Lower lobe of right lung (tissue), 2 donors: ENCODE measurements around the gene ANGPTL1. TPM values are rescaled to one million over a fixed set of nuclear protein-coding genes. Genes with fewer than 3 reads are reported as not detected.

Experiments used
- ATAC-seq, 2 donors: fragments of 200-7000 bp; cut with Tn5 transposase; one replicate each; pipeline ENCODE4 v1.9.1; 2020 to 2022; ENCODE audit warnings: mild to moderate bottlenecking in 2 of 2, moderate library complexity in 2 of 2
- DNase-seq: peaks from one replicate; pipeline ENCODE4 v3.0.0-alpha.2; 2020
- H3K27ac ChIP-seq: fragments of 200-600 bp; one replicate; pipeline ENCODE4 v1.8.0; 2022
- H3K27me3 ChIP-seq: fragments of 200-600 bp; one replicate; pipeline ENCODE4 v1.8.0; 2022; ENCODE audit warnings: low read depth
- H3K36me3 ChIP-seq: fragments of 200-600 bp; one replicate; pipeline ENCODE4 v1.8.0; 2022; ENCODE audit warnings: mild to moderate bottlenecking
- H3K4me1 ChIP-seq: fragments of 200-600 bp; one replicate; pipeline ENCODE4 v1.8.0; 2022
- H3K4me3 ChIP-seq: fragments of 200-600 bp; one replicate; pipeline ENCODE4 v1.8.0; 2022; ENCODE audit warnings: mild to moderate bottlenecking
- H3K9me3 ChIP-seq: fragments of 200-600 bp; one replicate; pipeline ENCODE4 v1.8.0; 2022
- intact Hi-C: fragments of 100-400 bp; cut with DNase I; formaldehyde crosslinking; loops from one replicate; pipeline ENCODE4 v1.11.0; 2022
- total RNA-seq: library from RNA; stranded (reverse); fragmentation: NEBNext Ultra II Directional; extraction: Animal tissue kit (Norgen Biotek cat#: 25700); gene quantifications from one replicate; pipeline ENCODE4 v1.2.1, GENCODE V29; 2021
- TF ChIP-seq, protein P1 (sequence below): fragments of 200-600 bp; IDR thresholded peaks from one replicate; pipeline ENCODE4 v1.8.0; 2022; ENCODE audit warnings: antibody characterized with exemption, mild to moderate bottlenecking
- donor health status: DM: no; HTN: yes; CAD: no; lungs with severe emphysema.

Gene ANGPTL1
- total RNA-seq, 1 donor from 2014 or later: 12.3 TPM

DNA sequence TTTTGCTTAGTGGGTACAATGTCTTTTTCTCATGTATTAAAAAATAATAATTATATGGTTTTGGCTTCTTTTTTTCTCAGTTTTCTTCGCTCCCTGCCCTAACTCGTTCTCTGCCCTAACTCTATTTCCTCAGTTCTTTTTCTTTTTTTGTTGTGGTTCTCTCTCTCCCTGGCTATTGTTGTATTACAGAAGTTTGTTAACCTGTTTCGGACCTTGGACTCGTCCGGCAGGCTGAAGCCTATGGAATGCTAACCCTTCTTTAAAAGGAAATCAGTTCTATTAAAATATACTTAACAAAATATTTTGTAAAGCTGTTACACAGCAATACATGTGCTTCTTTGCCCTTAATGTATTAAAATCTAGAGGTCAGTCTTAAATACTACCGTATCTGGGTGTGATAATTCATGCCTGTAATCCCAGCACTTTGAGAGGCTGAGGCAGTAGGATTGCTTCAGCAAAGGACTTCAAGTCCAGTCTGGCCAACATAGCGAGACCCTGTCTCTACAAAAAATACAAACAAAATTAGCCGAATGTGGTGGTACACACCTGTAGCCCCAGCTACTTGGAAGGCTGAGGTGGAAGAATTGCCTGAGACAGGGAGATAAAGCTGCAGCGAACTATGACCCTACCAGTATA lies 64.1 kb downstream of the ANGPTL1 start:
- Histone ChIP-seq H3K27me3 (no peaks in the 10 kb centered on the region), H3K9me3 (no peaks in the 10 kb centered on the region), H3K27ac (no peak overlapping the region), H3K4me3 (no peak overlapping the region), H3K4me1 (no peaks in the 10 kb centered on the region), H3K36me3 (peaks cover 5% of the 10 kb centered on the region)
- TF ChIP-seq, protein P1, sequence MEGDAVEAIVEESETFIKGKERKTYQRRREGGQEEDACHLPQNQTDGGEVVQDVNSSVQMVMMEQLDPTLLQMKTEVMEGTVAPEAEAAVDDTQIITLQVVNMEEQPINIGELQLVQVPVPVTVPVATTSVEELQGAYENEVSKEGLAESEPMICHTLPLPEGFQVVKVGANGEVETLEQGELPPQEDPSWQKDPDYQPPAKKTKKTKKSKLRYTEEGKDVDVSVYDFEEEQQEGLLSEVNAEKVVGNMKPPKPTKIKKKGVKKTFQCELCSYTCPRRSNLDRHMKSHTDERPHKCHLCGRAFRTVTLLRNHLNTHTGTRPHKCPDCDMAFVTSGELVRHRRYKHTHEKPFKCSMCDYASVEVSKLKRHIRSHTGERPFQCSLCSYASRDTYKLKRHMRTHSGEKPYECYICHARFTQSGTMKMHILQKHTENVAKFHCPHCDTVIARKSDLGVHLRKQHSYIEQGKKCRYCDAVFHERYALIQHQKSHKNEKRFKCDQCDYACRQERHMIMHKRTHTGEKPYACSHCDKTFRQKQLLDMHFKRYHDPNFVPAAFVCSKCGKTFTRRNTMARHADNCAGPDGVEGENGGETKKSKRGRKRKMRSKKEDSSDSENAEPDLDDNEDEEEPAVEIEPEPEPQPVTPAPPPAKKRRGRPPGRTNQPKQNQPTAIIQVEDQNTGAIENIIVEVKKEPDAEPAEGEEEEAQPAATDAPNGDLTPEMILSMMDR: no peak
- ATAC-seq (no peak), DNase-seq (no peak)
- intact Hi-C loops: no loop called here

DNA sequence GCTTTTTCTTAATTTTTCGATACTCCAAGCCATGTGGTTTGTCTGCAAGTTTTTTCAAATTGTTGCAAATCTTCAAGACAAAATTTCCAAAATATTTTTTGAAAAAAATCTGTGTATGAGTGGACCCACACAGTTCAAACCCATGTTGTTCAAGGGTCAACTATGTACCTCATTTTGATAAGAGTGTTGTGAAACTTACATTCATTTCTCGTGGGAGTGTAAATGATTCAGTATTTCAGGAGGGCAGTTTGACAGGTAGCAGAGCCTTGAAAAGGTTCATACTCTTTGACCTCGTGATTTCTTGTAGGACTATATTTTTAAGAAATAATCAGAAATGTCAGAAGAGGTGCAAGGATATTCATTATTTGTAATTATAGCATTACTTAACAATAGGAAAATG lies 68.0 kb downstream of the ANGPTL1 start:
- intact Hi-C loops: no loop called here
- ATAC-seq: no peak

More for the DNA sequence above, 68.0 kb downstream of the ANGPTL1 start:
- TF ChIP-seq, protein P1: no peak
- H3K4me3 ChIP-seq: no peak overlapping the region
- no peaks in the 10 kb centered on the region for H3K27me3 ChIP-seq
- no peak for DNase-seq
- no peaks in the 10 kb centered on the region for H3K36me3 ChIP-seq
- H3K27ac ChIP-seq: no peak overlapping the region
- H3K9me3 ChIP-seq: no peaks in the 10 kb centered on the region
- H3K4me1 ChIP-seq: no peaks in the 10 kb centered on the region

Other genes with a start within 250 kb of the ANGPTL1 start
- 7.5 TPM for gene RALGPS2, start 145.8 kb downstream of the ANGPTL1 start, total RNA-seq
- gene FAM20B, start 154.8 kb upstream of the ANGPTL1 start, total RNA-seq: 38.2 TPM
- gene TOR3A, start 211.0 kb upstream of the ANGPTL1 start, total RNA-seq: 24.3 TPM